Retina (tissue), 1 donor: ENCODE data around the gene HJURP.

ENCODE experiments used
- DNase-seq: peaks from one replicate; pipeline ENCODE4 v3.0.0-alpha.2; 2016

The HJURP gene

GRCh38 chr2:233811732-233812131 is 42.6 kb downstream of the HJURP start:
- no peak for DNase-seq

- no peak for DNase-seq
Observed at GRCh38 chr2:233811087-233811486, 43.2 kb downstream of the HJURP start.

GRCh38 chr2:233810385-233810784 is 44.0 kb downstream of the HJURP start:
- no peak for DNase-seq

- DNase-seq, result no peak
Observed at GRCh38 chr2:233807966-233808935, 46.1 kb downstream of the HJURP start.

GRCh38 chr2:233807215-233807865 is 47.0 kb downstream of the HJURP start:
- DNase-seq, result no peak

GRCh38 chr2:233803994-233804393 is 50.3 kb downstream of the HJURP start:
- DNase-seq, result no peak

GRCh38 chr2:233803292-233803911 is 50.9 kb downstream of the HJURP start:
- DNase-seq, result no peak

- no peak for DNase-seq
Observed at GRCh38 chr2:233802132-233802815, 52.1 kb downstream of the HJURP start.

GRCh38 chr2:233801357-233802131 is 52.8 kb downstream of the HJURP start:
- DNase-seq, result no peak

GRCh38 chr2:233800208-233800607 is 54.1 kb downstream of the HJURP start:
- no peak for DNase-seq

GRCh38 chr2:233799716-233800115 is 54.6 kb downstream of the HJURP start:
- no peak for DNase-seq

GRCh38 chr2:233799087-233799665 is 55.2 kb downstream of the HJURP start:
- no peak for DNase-seq

GRCh38 chr2:233798335-233799086 is 55.8 kb downstream of the HJURP start:
- no peak for DNase-seq

- DNase-seq, result no peak
Observed at GRCh38 chr2:233796254-233796653, 58.1 kb downstream of the HJURP start.

GRCh38 chr2:233795735-233796171 is 58.6 kb downstream of the HJURP start:
- DNase-seq, result no peak

- no peak for DNase-seq
Observed at GRCh38 chr2:233794128-233794658, 60.1 kb downstream of the HJURP start.

- DNase-seq, result no peak
Observed at GRCh38 chr2:233793465-233794127, 60.7 kb downstream of the HJURP start.

- DNase-seq, result no peak
Observed at GRCh38 chr2:233792720-233793119, 61.6 kb downstream of the HJURP start.

GRCh38 chr2:233791883-233792329 is 62.4 kb downstream of the HJURP start:
- DNase-seq, result no peak
